HepG2 (cell line): ENCODE data around the gene PDIA6.

Experiments used
- MTF1 ChIP-seq: sonication (generic); formaldehyde crosslinking; IDR thresholded peaks from 2 replicates; pipeline ENCODE4 v1.5.0; 2020; ENCODE audit warnings: missing genetic modification reagents
- TCF12 ChIP-seq, 2 experiments: fragments of 450-650 bp in 1 of 2; sonication (generic) in 1 of 2; formaldehyde crosslinking in 1 of 2; IDR thresholded peaks; 2 replicates each; pipeline versions ENCODE4 v1.6.1 to v1.8.0; 2017 to 2022; ENCODE audit warnings: antibody characterized with exemption in 1 of 2, mild to moderate bottlenecking in 1 of 2, missing genetic modification reagents in 1 of 2, moderate library complexity in 1 of 2
- ZNF253 ChIP-seq: sonication (generic); formaldehyde crosslinking; IDR thresholded peaks from 2 replicates; pipeline ENCODE4 v1.8.0; 2022; ENCODE audit warnings: mild to moderate bottlenecking, missing genetic modification reagents, borderline replicate concordance
- ZNF83 ChIP-seq: sonication (generic); formaldehyde crosslinking; IDR thresholded peaks from 2 replicates; pipeline ENCODE4 v1.4.0; 2020; ENCODE audit warnings: missing genetic modification reagents, mild to moderate bottlenecking, borderline replicate concordance
- ZZZ3 ChIP-seq: sonication (generic); formaldehyde crosslinking; IDR thresholded peaks from 2 replicates; pipeline ENCODE4 v1.4.0; 2020; ENCODE audit warnings: missing genetic modification reagents, mild to moderate bottlenecking, borderline replicate concordance
- TF ChIP-seq, protein P1 (sequence below): sonication (generic); formaldehyde crosslinking; IDR thresholded peaks from 2 replicates; pipeline ENCODE4 v1.4.0; 2020; ENCODE audit warnings: missing genetic modification reagents
- TF ChIP-seq, protein P2 (sequence below): IDR thresholded peaks from 2 replicates; pipeline ENCODE4 v1.6.1; 2016
- TF ChIP-seq, protein P3 (sequence below), 2 experiments: sonication (generic) in 1 of 2; formaldehyde crosslinking in 1 of 2; IDR thresholded peaks; 2 replicates each; pipeline versions ENCODE4 v1.5.1 to v1.6.1; 2011 to 2020; ENCODE audit warnings: borderline replicate concordance in 1 of 2, low read depth in 1 of 2, low read length in 1 of 2, mild to moderate bottlenecking in 1 of 2, missing genetic modification reagents in 1 of 2, moderate library complexity in 1 of 2
- TF ChIP-seq, protein P4 (sequence below): sonication (generic); formaldehyde crosslinking; IDR thresholded peaks from 2 replicates; pipeline ENCODE4 v1.4.0; 2020; ENCODE audit warnings: missing genetic modification reagents; ENCODE audit errors: not compliant biosample characterization
- TF ChIP-seq, protein P5 (sequence below): sonication (generic); formaldehyde crosslinking; IDR thresholded peaks from 2 replicates; pipeline ENCODE4 v1.4.0; 2020; ENCODE audit warnings: missing genetic modification reagents
- TF ChIP-seq, protein P6 (sequence below): sonication (generic); formaldehyde crosslinking; IDR thresholded peaks from 2 replicates; pipeline ENCODE4 v1.4.0; 2020; ENCODE audit warnings: missing genetic modification reagents
- TF ChIP-seq, protein P7 (sequence below): sonication (generic); formaldehyde crosslinking; IDR thresholded peaks from 2 replicates; pipeline ENCODE4 v1.5.0; 2020; ENCODE audit warnings: missing genetic modification reagents
- TF ChIP-seq, protein P8 (sequence below): sonication (generic); formaldehyde crosslinking; IDR thresholded peaks from 2 replicates; pipeline ENCODE4 v1.8.1; 2022; ENCODE audit warnings: low read depth, mild to moderate bottlenecking, missing genetic modification reagents

DNA sequence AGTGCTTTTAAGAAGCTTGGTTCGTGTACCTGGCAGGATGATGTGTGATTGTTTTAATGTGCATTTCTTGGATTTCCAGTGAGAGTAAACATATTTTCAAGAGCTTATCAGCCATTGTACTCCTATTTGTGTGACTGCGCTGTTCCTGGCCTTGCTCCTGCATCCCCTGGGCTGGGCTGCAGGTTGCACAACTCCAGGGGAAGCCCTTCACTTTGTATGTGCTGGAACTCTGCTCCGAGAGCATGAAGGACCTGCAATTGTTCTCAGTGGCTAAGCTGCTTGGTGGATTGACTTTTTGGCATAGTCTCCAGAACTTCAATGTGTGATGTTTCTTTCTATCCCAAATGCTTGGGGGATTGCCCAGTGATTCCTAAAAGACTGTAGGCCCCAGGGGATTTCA, 72.4 kb downstream of the PDIA6 start:
- TF ChIP-seq ZNF253 (CRISPR knock-in tag) (no peak), ZNF83 (CRISPR knock-in tag) (no peak), MTF1 (CRISPR knock-in tag) (no peak), ZZZ3 (CRISPR knock-in tag) (no peak), TCF12 (IDR thresholded peaks at IDR 0.05) (no peak), TCF12 (CRISPR knock-in tag; IDR thresholded peaks at IDR 0.05) (no peak)
- TF ChIP-seq, protein P1, sequence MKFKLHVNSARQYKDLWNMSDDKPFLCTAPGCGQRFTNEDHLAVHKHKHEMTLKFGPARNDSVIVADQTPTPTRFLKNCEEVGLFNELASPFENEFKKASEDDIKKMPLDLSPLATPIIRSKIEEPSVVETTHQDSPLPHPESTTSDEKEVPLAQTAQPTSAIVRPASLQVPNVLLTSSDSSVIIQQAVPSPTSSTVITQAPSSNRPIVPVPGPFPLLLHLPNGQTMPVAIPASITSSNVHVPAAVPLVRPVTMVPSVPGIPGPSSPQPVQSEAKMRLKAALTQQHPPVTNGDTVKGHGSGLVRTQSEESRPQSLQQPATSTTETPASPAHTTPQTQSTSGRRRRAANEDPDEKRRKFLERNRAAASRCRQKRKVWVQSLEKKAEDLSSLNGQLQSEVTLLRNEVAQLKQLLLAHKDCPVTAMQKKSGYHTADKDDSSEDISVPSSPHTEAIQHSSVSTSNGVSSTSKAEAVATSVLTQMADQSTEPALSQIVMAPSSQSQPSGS (CRISPR knock-in tag) = no peak
- TF ChIP-seq, protein P2, sequence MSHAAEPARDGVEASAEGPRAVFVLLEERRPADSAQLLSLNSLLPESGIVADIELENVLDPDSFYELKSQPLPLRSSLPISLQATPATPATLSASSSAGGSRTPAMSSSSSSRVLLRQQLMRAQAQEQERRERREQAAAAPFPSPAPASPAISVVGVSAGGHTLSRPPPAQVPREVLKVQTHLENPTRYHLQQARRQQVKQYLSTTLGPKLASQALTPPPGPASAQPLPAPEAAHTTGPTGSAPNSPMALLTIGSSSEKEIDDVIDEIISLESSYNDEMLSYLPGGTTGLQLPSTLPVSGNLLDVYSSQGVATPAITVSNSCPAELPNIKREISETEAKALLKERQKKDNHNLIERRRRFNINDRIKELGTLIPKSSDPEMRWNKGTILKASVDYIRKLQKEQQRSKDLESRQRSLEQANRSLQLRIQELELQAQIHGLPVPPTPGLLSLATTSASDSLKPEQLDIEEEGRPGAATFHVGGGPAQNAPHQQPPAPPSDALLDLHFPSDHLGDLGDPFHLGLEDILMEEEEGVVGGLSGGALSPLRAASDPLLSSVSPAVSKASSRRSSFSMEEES = no peak
- TF ChIP-seq, protein P3, sequence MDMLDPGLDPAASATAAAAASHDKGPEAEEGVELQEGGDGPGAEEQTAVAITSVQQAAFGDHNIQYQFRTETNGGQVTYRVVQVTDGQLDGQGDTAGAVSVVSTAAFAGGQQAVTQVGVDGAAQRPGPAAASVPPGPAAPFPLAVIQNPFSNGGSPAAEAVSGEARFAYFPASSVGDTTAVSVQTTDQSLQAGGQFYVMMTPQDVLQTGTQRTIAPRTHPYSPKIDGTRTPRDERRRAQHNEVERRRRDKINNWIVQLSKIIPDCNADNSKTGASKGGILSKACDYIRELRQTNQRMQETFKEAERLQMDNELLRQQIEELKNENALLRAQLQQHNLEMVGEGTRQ (IDR thresholded peaks at IDR 0.05; ENCODE audit: low read depth, low read length) = no peak
- TF ChIP-seq, protein P3 (CRISPR knock-in tag; IDR thresholded peaks at IDR 0.05; ENCODE audit: borderline replicate concordance) = no peak
- TF ChIP-seq, protein P4, sequence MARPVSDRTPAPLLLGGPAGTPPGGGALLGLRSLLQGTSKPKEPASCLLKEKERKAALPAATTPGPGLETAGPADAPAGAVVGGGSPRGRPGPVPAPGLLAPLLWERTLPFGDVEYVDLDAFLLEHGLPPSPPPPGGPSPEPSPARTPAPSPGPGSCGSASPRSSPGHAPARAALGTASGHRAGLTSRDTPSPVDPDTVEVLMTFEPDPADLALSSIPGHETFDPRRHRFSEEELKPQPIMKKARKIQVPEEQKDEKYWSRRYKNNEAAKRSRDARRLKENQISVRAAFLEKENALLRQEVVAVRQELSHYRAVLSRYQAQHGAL = no peak
- TF ChIP-seq, protein P5, sequence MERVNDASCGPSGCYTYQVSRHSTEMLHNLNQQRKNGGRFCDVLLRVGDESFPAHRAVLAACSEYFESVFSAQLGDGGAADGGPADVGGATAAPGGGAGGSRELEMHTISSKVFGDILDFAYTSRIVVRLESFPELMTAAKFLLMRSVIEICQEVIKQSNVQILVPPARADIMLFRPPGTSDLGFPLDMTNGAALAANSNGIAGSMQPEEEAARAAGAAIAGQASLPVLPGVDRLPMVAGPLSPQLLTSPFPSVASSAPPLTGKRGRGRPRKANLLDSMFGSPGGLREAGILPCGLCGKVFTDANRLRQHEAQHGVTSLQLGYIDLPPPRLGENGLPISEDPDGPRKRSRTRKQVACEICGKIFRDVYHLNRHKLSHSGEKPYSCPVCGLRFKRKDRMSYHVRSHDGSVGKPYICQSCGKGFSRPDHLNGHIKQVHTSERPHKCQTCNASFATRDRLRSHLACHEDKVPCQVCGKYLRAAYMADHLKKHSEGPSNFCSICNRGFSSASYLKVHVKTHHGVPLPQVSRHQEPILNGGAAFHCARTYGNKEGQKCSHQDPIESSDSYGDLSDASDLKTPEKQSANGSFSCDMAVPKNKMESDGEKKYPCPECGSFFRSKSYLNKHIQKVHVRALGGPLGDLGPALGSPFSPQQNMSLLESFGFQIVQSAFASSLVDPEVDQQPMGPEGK (CRISPR knock-in tag) = no peak
- TF ChIP-seq, protein P6, sequence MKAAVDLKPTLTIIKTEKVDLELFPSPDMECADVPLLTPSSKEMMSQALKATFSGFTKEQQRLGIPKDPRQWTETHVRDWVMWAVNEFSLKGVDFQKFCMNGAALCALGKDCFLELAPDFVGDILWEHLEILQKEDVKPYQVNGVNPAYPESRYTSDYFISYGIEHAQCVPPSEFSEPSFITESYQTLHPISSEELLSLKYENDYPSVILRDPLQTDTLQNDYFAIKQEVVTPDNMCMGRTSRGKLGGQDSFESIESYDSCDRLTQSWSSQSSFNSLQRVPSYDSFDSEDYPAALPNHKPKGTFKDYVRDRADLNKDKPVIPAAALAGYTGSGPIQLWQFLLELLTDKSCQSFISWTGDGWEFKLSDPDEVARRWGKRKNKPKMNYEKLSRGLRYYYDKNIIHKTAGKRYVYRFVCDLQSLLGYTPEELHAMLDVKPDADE = no peak
- TF ChIP-seq, protein P7, sequence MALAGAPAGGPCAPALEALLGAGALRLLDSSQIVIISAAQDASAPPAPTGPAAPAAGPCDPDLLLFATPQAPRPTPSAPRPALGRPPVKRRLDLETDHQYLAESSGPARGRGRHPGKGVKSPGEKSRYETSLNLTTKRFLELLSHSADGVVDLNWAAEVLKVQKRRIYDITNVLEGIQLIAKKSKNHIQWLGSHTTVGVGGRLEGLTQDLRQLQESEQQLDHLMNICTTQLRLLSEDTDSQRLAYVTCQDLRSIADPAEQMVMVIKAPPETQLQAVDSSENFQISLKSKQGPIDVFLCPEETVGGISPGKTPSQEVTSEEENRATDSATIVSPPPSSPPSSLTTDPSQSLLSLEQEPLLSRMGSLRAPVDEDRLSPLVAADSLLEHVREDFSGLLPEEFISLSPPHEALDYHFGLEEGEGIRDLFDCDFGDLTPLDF = no peak
- TF ChIP-seq, protein P8, sequence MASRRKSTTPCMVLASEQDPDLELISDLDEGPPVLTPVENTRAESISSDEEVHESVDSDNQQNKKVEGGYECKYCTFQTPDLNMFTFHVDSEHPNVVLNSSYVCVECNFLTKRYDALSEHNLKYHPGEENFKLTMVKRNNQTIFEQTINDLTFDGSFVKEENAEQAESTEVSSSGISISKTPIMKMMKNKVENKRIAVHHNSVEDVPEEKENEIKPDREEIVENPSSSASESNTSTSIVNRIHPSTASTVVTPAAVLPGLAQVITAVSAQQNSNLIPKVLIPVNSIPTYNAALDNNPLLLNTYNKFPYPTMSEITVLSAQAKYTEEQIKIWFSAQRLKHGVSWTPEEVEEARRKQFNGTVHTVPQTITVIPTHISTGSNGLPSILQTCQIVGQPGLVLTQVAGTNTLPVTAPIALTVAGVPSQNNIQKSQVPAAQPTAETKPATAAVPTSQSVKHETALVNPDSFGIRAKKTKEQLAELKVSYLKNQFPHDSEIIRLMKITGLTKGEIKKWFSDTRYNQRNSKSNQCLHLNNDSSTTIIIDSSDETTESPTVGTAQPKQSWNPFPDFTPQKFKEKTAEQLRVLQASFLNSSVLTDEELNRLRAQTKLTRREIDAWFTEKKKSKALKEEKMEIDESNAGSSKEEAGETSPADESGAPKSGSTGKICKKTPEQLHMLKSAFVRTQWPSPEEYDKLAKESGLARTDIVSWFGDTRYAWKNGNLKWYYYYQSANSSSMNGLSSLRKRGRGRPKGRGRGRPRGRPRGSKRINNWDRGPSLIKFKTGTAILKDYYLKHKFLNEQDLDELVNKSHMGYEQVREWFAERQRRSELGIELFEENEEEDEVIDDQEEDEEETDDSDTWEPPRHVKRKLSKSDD = no peak
